GM19240 (cell line): Measurements from ENCODE around the gene SH2D6.
"Not testable (repeated sequence)": the region's sequence is repeated elsewhere in the genome, so short reads cannot be mapped to it uniquely, and the experiment has no call there.

Source experiments
- DNase-seq: peaks from one replicate; pipeline ENCODE4 v3.0.0; 2011; ENCODE audit warnings: low spot score; ENCODE audit not compliant: insufficient read length

Gene SH2D6

DNA sequence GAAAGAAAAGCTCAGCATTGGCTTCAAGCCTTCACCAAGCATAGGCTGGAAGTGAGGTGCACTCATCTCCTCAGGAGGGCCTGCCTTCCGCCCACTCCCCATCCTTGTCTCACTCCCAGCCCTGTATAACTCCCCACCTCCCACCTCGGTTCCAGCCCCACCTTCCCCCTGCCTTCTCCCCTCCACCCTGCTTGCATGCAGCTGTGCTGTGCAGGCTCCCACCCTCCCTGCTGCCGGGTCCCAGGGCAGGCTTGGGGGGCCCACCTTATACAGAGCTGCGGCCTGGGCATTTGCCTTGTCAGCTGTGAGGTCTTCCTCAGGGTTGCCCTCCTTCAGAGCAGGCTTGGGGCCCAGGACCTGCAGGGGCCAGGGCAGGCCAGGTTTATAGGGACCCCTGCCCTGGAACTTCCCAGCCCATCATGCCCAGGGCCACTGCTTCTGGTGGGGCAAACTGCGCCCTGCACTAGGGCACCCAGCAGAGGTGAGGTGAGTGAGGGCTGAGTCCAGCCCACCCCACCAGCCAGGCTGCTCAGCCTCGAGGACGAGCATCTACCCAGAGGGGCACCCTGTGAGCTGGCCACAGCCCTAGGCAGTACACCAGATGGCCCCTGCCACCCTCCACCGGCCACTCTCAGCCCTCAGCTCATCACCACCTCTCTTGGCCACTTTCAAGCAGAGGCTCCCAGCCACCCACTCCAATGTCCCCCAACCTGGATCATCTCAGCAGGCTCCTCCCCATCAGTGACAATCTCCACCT lies 19.9 kb upstream of the SH2D6 start:
- no peak for DNase-seq

DNA sequence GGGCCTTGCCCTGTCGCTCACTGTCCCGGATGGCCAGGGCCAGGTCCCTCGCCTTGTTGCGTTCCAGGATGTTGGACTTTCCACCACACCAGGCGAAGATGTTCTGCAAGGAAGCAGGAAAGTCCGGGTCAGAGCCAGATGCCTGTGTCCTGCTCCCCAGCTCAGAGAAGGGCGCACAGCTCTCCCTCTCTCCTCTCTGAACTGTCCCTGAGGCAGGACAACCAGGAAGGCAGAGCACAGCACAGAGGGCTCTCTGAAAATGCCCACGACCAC lies 19.4 kb upstream of the SH2D6 start:
- DNase-seq, result no peak

DNA sequence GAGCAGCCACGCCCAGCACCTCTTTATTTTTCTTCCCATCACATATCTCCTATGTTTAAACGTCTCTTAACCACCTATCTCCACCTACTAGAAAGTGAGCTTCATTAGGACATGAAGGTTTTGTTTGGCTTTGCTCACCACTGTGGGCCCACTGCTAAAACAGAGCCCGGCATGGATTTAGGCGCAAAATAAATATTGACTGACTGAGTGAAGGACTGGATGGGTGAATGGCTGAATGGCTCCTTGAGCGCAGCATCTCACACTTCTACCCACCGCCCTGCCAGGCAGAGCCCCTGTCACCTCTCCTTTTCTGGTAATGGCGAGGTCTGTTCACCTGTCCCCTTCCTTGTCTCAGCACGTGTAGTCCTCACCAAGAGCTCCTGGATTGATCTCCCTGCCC lies 18.5 kb upstream of the SH2D6 start:
- DNase-seq, result no peak

DNA sequence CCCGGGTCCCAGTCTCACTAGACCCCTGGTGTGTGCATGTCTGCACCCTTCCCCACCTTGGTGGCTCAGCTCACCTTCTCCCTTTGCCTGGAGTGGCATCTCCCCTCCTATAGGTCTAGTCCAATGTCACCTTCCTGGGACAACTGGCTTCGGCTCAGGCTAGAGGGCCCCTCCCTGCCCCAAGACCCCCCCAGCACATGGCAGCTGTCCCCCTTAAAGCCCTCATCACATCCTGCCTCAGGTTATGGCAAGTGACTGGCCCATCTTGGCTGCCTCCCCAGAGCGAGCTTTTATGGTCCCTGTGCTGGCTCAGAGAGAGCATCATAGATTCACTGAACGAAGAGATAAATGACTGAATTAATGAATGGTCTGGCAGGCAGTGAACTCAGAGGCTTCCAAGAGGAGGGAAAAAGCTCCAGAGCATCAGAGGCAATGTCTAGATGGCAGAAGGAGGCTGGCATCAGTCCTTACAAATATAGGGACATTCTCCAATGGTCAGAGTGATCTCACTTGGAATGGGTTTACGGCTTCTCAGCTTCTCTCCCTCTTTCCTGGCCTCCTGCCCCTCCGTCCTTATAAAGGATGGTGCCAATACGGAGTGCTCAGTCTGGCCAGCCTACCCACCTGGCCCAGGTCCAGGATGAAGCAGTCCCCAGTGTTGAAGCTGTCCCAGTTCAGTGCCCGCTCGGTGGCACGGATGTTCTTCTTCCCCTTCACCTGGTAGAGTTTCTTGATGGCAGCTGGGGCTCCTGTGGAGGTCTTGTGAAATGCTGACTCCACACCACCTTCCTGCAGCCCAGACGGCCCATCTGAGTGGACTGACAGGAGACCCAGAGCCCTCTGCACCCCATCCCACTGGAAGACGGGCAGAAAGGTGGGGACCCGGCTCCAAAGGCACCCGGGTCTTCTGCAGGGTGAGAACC lies 17.7 kb upstream of the SH2D6 start:
- DNase-seq, result no peak

GRCh38 chr2:85401464-85401805 lies 17.1 kb upstream of the SH2D6 start:
- no peak for DNase-seq

DNA sequence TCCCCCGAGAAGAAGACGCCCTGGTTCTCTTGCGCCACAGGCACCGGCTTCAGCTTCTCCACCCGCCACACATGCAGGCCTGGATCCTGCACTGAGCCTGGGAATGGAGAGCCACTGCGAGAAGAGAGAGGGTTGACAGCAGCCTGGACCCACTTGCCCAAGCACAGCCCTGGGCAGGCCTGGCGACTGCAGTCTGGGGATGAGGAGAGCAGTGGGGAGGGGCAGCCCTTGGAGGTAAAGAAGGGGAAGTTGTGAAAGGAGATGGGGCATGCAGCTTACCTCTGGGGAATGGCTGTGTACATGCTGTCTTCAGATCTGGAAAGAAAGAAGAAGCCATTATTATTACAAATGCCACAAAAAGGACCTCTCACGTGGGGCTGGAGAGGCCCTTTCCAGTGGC lies 16.7 kb upstream of the SH2D6 start:
- no peak for DNase-seq

DNA sequence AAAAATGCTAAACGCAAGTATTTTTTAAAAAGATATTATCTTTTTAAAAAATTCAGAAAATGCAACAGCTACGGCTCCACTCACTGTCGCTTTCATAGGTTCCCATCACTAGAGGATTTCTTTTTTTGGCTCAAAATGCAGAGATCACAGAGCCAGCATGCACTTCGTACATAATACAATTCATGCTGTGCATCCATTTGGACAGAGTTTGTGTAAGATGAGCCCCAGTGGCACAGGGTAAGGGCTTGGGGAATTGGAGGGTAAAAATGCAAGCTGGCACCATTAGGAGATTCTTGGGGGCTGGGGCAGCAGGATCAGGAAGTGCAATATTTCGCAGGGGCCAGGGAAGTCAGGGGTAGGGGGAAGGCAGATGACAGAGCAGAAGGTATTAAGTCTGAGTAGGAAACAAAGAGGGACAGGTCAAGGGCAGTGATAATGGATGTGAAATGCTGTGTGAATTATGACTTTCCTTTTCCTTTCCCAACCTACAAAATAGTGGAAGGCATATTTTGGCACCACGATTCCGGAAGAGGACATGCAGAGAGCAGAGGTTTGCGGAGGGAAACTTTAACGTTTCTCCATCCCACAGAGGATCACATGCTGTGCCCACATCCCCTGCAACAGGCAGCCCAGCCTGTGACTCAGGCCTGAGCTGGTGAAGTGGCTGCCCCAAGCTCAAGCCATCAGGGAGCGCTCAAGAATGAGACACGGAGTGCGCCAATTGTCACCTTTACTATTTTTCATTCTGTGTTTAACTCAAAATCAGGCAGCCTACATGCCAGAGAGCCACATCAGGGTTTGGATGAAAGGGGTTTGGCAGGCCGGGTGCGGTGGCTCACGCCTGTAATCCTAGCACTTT lies 13.1 kb upstream of the SH2D6 start:
- no peak for DNase-seq

- DNase-seq, result peak; percentile 55
Observed at GRCh38 chr2:85409845-85410583, 8.5 kb upstream of the SH2D6 start, which contains the start of gene CAPG. Gene CAPG, minus strand, starts transcription at chr2:85410366. Its CDS starts 8,221 bp downstream, at chr2:85402145.

DNA sequence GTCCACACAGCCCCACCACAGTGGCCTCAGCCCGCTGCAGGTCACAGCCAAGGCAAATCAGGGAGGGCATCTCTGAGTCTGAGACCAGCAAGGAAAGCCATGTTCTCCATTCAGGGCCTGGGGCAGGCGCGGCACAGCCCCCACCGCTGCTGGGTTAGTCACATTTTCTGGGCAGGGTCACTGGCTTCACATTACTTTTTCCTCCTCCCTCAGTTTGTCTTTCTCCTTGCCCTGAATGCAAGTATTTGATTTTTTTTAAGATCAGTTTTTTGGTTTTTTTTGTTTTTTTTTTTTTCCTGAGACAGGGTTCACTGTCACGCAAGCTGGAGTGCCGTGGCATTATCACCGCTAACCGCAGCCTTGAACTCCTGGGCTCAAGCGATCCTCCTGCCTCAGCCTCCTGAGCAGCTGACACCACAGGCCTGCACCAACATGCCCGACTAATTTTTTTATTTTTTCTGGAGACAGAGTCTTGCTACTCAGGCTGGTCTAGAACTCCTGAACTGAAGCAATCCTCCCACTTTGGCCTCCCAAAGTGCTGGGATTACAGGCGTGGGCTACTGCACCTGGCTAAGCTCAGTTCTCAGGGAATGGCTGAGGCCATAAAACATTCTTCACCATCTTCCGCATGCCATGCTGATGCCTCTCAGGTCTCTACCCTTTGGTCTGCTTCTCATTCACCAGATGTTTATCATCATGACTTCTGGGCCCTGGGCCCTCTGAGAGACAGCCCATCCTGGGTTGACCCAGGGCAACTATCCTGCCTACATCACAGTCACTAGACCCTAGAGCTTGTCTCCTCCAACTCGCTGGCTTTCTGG lies 7.7 kb upstream of the SH2D6 start:
- no peak for DNase-seq

DNA sequence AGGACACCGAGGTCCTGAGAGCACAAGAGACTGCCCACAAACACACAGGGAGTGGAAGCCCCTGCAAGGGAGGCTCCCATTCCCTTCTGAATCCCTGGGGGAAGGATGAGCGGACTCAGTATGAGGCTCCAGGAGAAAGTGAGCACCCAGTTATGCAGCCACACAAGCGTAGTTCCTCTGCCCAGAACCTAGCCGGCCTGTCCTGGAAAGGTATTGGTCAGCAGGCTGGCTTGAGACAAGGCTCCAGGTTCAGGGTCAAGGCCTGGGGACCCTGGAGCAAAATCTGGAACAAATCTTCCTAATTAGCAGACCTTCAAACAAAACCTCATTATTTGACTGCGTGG lies 7.1 kb upstream of the SH2D6 start:
- DNase-seq, result no peak

- DNase-seq, result no peak
Observed at GRCh38 chr2:85413592-85414420, 4.7 kb upstream of the SH2D6 start.

DNA sequence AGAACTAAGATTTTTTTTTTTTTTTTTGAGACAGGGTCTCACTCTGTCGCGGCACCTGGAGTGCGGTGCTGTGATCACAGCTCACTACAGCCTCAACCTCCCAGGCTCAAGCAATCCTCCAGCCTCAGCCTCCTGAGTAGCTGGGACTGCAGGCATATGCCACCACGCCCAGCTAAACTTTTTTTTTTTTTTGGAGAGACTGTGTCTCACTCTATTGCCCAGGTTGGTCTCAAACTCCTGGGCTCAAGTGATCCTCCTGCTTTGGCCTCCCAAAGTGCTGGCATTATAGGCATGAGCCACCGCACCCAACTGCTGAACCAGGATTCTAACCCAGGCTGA lies 4.1 kb upstream of the SH2D6 start:
- not testable (repeated sequence) for DNase-seq

DNA sequence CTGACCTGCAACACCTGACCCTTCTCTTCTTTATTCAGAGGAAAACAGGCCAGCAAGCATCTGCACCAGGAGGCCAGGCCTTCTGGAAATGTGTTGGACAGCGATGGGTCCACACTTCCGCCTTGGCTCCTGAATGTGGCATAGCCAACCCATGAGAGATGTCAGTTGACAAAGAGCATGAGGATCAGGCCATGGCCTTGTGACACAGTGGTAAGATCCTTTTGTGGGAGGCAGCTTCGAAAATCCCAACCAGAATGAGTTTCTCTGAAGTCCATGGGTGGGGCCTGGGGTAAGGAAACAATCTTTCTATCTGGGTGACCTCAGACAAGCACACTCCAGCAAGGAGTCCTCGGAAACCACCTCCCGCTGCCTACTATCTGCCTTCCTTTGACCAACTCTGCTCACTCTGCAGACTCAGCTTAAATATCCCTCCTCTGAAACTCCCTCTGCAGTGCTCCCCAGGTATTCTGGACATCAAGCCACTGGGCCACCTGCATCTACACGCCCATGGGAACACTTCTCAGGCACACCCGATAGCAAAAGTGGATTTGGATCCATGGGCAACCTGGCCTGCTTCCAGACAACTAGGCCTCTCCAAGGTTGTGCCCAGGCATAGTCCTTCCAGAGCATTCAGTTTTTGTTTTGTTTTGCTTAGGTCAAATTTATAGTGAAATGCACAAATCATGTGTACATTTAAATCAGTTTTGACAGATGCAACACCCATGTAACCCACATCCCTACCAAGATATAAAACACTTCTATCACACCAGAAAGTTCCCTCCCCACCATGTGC lies 3.6 kb upstream of the SH2D6 start:
- no peak for DNase-seq

DNA sequence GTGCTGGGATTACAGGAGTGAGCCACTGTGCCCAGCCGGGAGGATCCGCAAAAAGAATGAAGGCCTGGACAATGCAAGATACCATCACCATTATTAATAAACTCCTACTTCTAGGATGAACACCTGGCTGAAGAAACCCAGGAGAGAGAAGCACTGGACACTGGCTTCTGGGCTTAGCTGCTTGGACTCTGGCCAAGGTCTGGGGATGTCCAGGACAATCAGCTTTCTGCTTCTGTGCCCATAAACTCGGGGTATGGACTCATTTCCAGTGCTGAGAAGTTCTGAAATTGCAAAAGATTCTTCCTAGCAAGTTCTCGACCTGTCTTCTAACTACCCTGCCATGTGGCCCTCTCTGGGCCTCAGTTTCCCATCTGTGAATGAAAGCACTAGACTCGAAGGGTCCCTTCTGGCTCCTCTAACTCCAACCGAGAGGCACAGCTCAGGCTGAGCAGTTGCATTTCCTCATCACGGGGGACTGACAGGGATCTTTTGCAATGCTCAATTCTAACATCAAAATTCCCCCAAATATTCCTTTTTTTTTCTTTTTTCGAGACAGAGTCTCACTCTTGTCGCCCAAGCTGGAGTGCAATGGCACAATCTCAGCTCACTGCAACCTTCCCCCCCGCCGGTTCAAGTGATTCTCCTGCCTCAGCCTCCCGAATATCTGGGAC lies 2.4 kb upstream of the SH2D6 start:
- DNase-seq, result no peak

- DNase-seq, result no peak
Observed at GRCh38 chr2:85419009-85419675, 628 bp downstream of the SH2D6 start.

DNA sequence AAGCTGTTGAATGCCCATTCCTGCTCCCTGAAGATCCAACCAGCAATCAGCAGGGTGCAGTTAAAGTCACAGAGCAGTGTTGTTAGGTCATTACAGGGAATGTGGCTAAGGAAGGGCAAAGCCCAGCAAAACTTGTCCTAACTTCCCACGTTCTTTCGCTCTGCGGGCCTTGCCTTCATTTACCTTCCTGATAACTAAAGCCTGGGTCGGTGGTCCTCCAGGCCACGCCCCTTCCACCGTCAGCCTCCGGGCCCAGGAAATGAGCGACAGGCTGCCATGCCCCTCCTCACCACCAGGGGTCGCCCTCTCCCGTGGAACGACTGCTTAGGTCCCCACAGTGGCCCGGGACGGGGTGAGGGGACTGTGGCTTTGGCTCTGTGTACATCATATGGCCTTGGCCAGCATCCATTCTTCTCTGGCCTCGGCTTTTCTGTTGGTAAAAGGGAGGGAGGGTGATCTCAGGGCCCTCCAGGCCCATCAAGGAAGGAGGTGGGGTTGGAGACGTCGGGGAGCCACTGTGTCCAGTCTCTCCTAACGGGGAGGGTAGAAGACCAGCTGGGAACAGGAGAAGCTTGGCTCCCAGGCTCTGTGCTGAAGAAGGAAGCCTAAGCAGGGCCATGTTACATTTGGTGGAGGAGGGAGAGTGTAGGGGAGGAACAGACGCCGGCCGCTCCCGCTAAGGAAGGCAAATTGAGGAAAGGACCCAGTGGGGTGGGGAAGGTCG lies 2.2 kb downstream of the SH2D6 start:
- DNase-seq, result peak; percentile 88
